ENCODE measurements around the gene TSBP1.

DNA sequence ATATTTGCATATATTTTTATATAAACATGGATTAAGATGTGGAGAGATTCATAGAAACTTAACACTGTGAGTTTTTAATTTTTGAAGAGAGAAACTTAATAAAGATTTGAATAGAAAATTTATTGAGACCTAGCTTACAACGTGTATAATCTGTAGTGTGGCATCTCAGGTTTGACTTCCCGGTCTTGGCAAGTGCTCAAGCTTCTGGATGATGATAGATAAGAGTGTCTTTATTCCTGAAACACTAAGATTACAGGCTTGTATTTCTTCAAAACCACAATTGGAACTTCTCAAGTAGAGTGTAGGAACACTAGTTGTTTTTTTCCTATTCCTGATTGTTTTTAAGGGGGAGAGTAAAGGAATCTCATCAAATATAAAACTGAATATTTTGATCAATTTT is 83.3 kb downstream of the TSBP1 start:
- TF ChIP-seq POLR2A (IDR thresholded peaks at IDR 0.05): no peak
- TF ChIP-seq, protein P1, sequence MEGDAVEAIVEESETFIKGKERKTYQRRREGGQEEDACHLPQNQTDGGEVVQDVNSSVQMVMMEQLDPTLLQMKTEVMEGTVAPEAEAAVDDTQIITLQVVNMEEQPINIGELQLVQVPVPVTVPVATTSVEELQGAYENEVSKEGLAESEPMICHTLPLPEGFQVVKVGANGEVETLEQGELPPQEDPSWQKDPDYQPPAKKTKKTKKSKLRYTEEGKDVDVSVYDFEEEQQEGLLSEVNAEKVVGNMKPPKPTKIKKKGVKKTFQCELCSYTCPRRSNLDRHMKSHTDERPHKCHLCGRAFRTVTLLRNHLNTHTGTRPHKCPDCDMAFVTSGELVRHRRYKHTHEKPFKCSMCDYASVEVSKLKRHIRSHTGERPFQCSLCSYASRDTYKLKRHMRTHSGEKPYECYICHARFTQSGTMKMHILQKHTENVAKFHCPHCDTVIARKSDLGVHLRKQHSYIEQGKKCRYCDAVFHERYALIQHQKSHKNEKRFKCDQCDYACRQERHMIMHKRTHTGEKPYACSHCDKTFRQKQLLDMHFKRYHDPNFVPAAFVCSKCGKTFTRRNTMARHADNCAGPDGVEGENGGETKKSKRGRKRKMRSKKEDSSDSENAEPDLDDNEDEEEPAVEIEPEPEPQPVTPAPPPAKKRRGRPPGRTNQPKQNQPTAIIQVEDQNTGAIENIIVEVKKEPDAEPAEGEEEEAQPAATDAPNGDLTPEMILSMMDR (IDR thresholded peaks at IDR 0.05): no peak
